ENCODE data around the gene GRHL3.

- TF ChIP-seq CTCF (IDR thresholded peaks at IDR 0.05) (no peak), CREM (CRISPR knock-in tag; IDR thresholded peaks at IDR 0.05) (no peak), ZNF121 (CRISPR knock-in tag; IDR thresholded peaks at IDR 0.05) (no peak), FOXK1 (CRISPR knock-in tag; IDR thresholded peaks at IDR 0.05) (no peak), RELA (CRISPR knock-in tag; IDR thresholded peaks at IDR 0.05; ENCODE audit: borderline replicate concordance) (no peak)
Measured at GRCh38 chr1:24341260-24341659, 22.1 kb downstream of the GRHL3 start.
